Pancreas (tissue), 10 donors: Measurements from ENCODE around the gene GUCA2B. TPM values are rescaled to one million over a fixed set of nuclear protein-coding genes. Genes with fewer than 3 reads are reported as not detected.

ENCODE experiments used
- ATAC-seq, 4 donors: fragments of 200-7000 bp; cut with Tn5 transposase; one replicate each; pipeline versions ENCODE4 v1.8.0 to v1.9.1; 2020; ENCODE audit warnings: mild to moderate bottlenecking in 4 of 4, moderate library complexity in 4 of 4
- DNase-seq, 6 donors: peaks; one replicate each; pipeline ENCODE4 v3.0.0-alpha.2; 2020
- FAIRE-seq: peaks from 2 replicates; lab custom pipeline; 2012; peaks lifted over from hg19 to GRCh38; lab: Jason Lieb, UNC
- H3K27ac ChIP-seq, 4 donors: fragments of 200-600 bp; sonication (generic); 1 replicate in 3 of 4; 2 replicates in 1 of 4; pipeline versions ENCODE4 v1.5.0 to v1.8.0; 2020
- H3K27me3 ChIP-seq, 4 donors: fragments of 200-600 bp; one replicate each; pipeline ENCODE4 v1.8.0; 2021
- H3K36me3 ChIP-seq, 3 donors: fragments of 200-600 bp; sonication (generic) in 1 of 3; one replicate each; pipeline versions ENCODE4 v1.5.0 to v1.8.0; 2020 to 2021
- H3K4me1 ChIP-seq, 3 donors: fragments of 200-600 bp; one replicate each; pipeline ENCODE4 v1.8.0; 2021
- H3K4me3 ChIP-seq, 4 donors: fragments of 200-600 bp; sonication (generic) in 2 of 4; one replicate each; pipeline versions ENCODE4 v1.5.0 to v1.8.0; 2020 to 2021
- H3K9me3 ChIP-seq, 4 donors: fragments of 200-600 bp; one replicate each; pipeline ENCODE4 v1.8.0; 2021
- CTCF ChIP-seq, 4 donors: fragments of 200-600 bp; sonication (generic) in 3 of 4; IDR thresholded peaks; one replicate each; pipeline versions ENCODE4 v1.5.0 to v1.8.0; 2021; ENCODE audit warnings: antibody characterized with exemption in 4 of 4
- WGBS, 2 donors: extraction: QIAGEN DNeasy Blood & Tissue Kit; methylation state at CpG; one replicate each; pipeline ENCODE4 v1.1.7; 2013; 5-methylcytosine and 5-hydroxymethylcytosine counted together
- intact Hi-C, 3 donors: fragments of 100-400 bp; cut with DNase I; formaldehyde crosslinking; loops; one replicate each; pipeline versions ENCODE4 v1.11.1 to v1.14.2; 2022
- polyA plus RNA-seq, 2 donors: library from polyadenylated mRNA; stranded (reverse); fragments of 200-250 nt; gene quantifications; one replicate each; pipeline ENCODE4 v1.2.3, GENCODE V29; 2013
- total RNA-seq, 6 donors: library from RNA; stranded (reverse); fragmentation: NEBNext Ultra II Directional in 4 of 6; extraction: Animal tissue kit (Norgen Biotek cat#: 25700) in 4 of 6; gene quantifications; one replicate each; pipeline versions ENCODE4 v1.2.1 to v1.2.4, GENCODE V29; 2021 to 2023
- donor health status: healthy with polysubstance abuse.
- donor health status: DM: no; HTN: no; CAD: no; lungs with moderate emphysema.
- donor health status: DM: no; HTN: no; CAD: no.
- donor health status: control.
- donor health status: control.
- donor health status: Bipolar disorder and iron deficiency.
- donor health status: DM: yes; HTN: yes; CAD: no.
- donor health status: DM: no; HTN: no; CAD: no.
- donor health status: DM: no; HTN: no; CAD: no.
- donor health status: DM: yes; HTN: yes; CAD: no.

The GUCA2B gene
- total and polyA plus RNA-seq, 8 donors, result 0.37 to 1.4 (median 0.68) TPM; not detected in 3

GRCh38 chr1:42117214-42117613 is 36.0 kb upstream of the GUCA2B start:
- intact Hi-C loops, result no loop called here
- Histone ChIP-seq H3K36me3 (no peaks in the 10 kb centered on the region), H3K4me3 (no peak overlapping the region), H3K27me3 (no peaks in the 10 kb centered on the region), H3K27ac (no peak overlapping the region), H3K4me1 (no peaks in the 10 kb centered on the region), H3K9me3 (no peaks in the 10 kb centered on the region)
- WGBS, 2 donors, result 83 to 84% methylated on average over 5 of the region's 5 CpGs
- FAIRE-seq, result no peak
- no peak for ATAC-seq
- no peak for DNase-seq
- no peak for TF ChIP-seq CTCF (IDR thresholded peaks at IDR 0.05)

GRCh38 chr1:42118125-42118524 is 35.1 kb upstream of the GUCA2B start:
- Histone ChIP-seq H3K4me3 (no peak overlapping the region), H3K9me3 (no peaks in the 10 kb centered on the region), H3K4me1 (no peaks in the 10 kb centered on the region), H3K27ac (no peak overlapping the region), H3K27me3 (no peaks in the 10 kb centered on the region), H3K36me3 (no peaks in the 10 kb centered on the region)
- no peak for ATAC-seq
- DNase-seq, result no peak
- 78 to 86% methylated on average over 1 of the region's 1 CpG for WGBS, 2 donors
- no peak for TF ChIP-seq CTCF (IDR thresholded peaks at IDR 0.05)
- FAIRE-seq, result no peak
- intact Hi-C loops, result no loop called here

GRCh38 chr1:42122408-42122807 is 30.8 kb upstream of the GUCA2B start:
- TF ChIP-seq CTCF (IDR thresholded peaks at IDR 0.05), result no peak
- DNase-seq, result no peak
- FAIRE-seq, result no peak
- Histone ChIP-seq H3K27ac (no peak overlapping the region), H3K9me3 (no peaks in the 10 kb centered on the region), H3K4me3 (no peak overlapping the region), H3K36me3 (no peaks in the 10 kb centered on the region), H3K4me1 (no peaks in the 10 kb centered on the region), H3K27me3 (no peaks in the 10 kb centered on the region)
- ATAC-seq, result no peak
- WGBS, 2 donors, result 96 to 99% methylated on average over 3 of the region's 3 CpGs
- intact Hi-C loops, result no loop called here

GRCh38 chr1:42125552-42125951 is 27.7 kb upstream of the GUCA2B start:
- no peak overlapping the region for H3K4me3 ChIP-seq
- no peak for DNase-seq
- no peak for ATAC-seq
- no peaks in the 10 kb centered on the region for H3K9me3 ChIP-seq
- H3K4me1 ChIP-seq, result no peaks in the 10 kb centered on the region
- 36 to 87% methylated on average over 1 of the region's 1 CpG for WGBS, 2 donors
- H3K27ac ChIP-seq, result no peak overlapping the region
- peak; percentile 9 for FAIRE-seq
- H3K36me3 ChIP-seq, result no peaks in the 10 kb centered on the region
- intact Hi-C loops, result no loop called here
- no peak for TF ChIP-seq CTCF (IDR thresholded peaks at IDR 0.05)
- H3K27me3 ChIP-seq, result no peaks in the 10 kb centered on the region

GRCh38 chr1:42127767-42128166 is 25.4 kb upstream of the GUCA2B start:
- no peak overlapping the region for H3K4me3 ChIP-seq
- FAIRE-seq (no peak), DNase-seq (no peak), ATAC-seq (no peak)
- H3K9me3 ChIP-seq, result no peaks in the 10 kb centered on the region
- no peaks in the 10 kb centered on the region for H3K36me3 ChIP-seq
- H3K4me1 ChIP-seq, result no peaks in the 10 kb centered on the region
- intact Hi-C loops, result no loop called here
- 92 to 93% methylated on average over 6 of the region's 6 CpGs for WGBS, 2 donors
- no peak overlapping the region for H3K27ac ChIP-seq
- no peaks in the 10 kb centered on the region for H3K27me3 ChIP-seq
- TF ChIP-seq CTCF (IDR thresholded peaks at IDR 0.05), result no peak
